Measurements from ENCODE around the gene SAP25.
"Not testable (repeated sequence)": the region's sequence is repeated elsewhere in the genome, so short reads cannot be mapped to it uniquely, and the experiment has no call there.

SAP25 gene

GRCh38 chr7:100544386-100544785 is 29.3 kb downstream of the SAP25 start:
- H3K27me3 Mint-ChIP-seq, result no peaks in the 10 kb centered on the region
- peak overlapping the region; percentile 85 for H3K4me3 Mint-ChIP-seq
- H3K27ac Mint-ChIP-seq, result peak overlapping the region; percentile 99
- H3K36me3 Mint-ChIP-seq, result no peaks in the 10 kb centered on the region
- no peaks in the 10 kb centered on the region for H3K9me3 Mint-ChIP-seq (ENCODE audit: low read depth)
- peaks cover 91% of the 10 kb centered on the region for H3K4me1 Mint-ChIP-seq (ENCODE audit: low read depth)

- H3K9me3 Mint-ChIP-seq (ENCODE audit: low read depth), result no peaks in the 10 kb centered on the region
- H3K4me1 Mint-ChIP-seq (ENCODE audit: low read depth), result peaks cover 88% of the 10 kb centered on the region
- H3K4me3 Mint-ChIP-seq, result peak overlapping the region; percentile 85
- H3K27me3 Mint-ChIP-seq, result no peaks in the 10 kb centered on the region
- peak overlapping the region; percentile 99 for H3K27ac Mint-ChIP-seq
- no peaks in the 10 kb centered on the region for H3K36me3 Mint-ChIP-seq
Observed at GRCh38 chr7:100543586-100543985, 30.1 kb downstream of the SAP25 start.

GRCh38 chr7:100541309-100541708 is 32.4 kb downstream of the SAP25 start:
- H3K9me3 Mint-ChIP-seq (ENCODE audit: low read depth); H3K27me3 Mint-ChIP-seq; H3K36me3 Mint-ChIP-seq: not testable (repeated sequence)
- H3K4me3 Mint-ChIP-seq, result peak overlapping the region; percentile 71
- H3K4me1 Mint-ChIP-seq (ENCODE audit: low read depth), result peaks cover 73% of the 10 kb centered on the region
- H3K27ac Mint-ChIP-seq, result peak overlapping the region; percentile 59

- Mint-ChIP-seq H3K27me3 (no peaks in the 10 kb centered on the region), H3K4me1 (ENCODE audit: low read depth) (peaks cover 62% of the 10 kb centered on the region), H3K9me3 (ENCODE audit: low read depth) (no peaks in the 10 kb centered on the region), H3K27ac (peak overlapping the region; percentile 77), H3K36me3 (no peaks in the 10 kb centered on the region), H3K4me3 (peak overlapping the region; percentile 94)
Observed at GRCh38 chr7:100540073-100540723, 33.5 kb downstream of the SAP25 start.

- Mint-ChIP-seq H3K27ac (peak overlapping the region; percentile 93), H3K36me3 (no peaks in the 10 kb centered on the region), H3K4me3 (peak overlapping the region; percentile 99), H3K4me1 (ENCODE audit: low read depth) (peaks cover 55% of the 10 kb centered on the region), H3K27me3 (no peaks in the 10 kb centered on the region), H3K9me3 (ENCODE audit: low read depth) (no peaks in the 10 kb centered on the region)
Observed at GRCh38 chr7:100539436-100540006, 34.2 kb downstream of the SAP25 start.

GRCh38 chr7:100538654-100539435 is 34.9 kb downstream of the SAP25 start, which contains the start of gene AGFG2:
Gene AGFG2, plus strand, starts transcription at chr7:100539203. Its CDS starts 144 bp downstream, at chr7:100539347.
- H3K9me3 Mint-ChIP-seq (ENCODE audit: low read depth), result no peaks in the 10 kb centered on the region
- peak within 1 kb of the TSS; percentile 93 for H3K27ac Mint-ChIP-seq
- H3K4me3 Mint-ChIP-seq, result peak within 1 kb of the TSS; percentile 99
- H3K27me3 Mint-ChIP-seq, result no peaks in the 10 kb centered on the region
- H3K36me3 Mint-ChIP-seq, result no peaks in the 10 kb centered on the region
- H3K4me1 Mint-ChIP-seq (ENCODE audit: low read depth), result peaks cover 48% of the 10 kb centered on the region

- no peaks in the 10 kb centered on the region for H3K9me3 Mint-ChIP-seq (ENCODE audit: low read depth)
- H3K27ac Mint-ChIP-seq, result peak overlapping the region; percentile 93
- no peaks in the 10 kb centered on the region for H3K36me3 Mint-ChIP-seq
- H3K27me3 Mint-ChIP-seq, result no peaks in the 10 kb centered on the region
- H3K4me1 Mint-ChIP-seq (ENCODE audit: low read depth), result peaks cover 43% of the 10 kb centered on the region
- peak overlapping the region; percentile 99 for H3K4me3 Mint-ChIP-seq
Observed at GRCh38 chr7:100538348-100538653, 35.4 kb downstream of the SAP25 start.

GRCh38 chr7:100536695-100537094 is 37.0 kb downstream of the SAP25 start:
- peak overlapping the region; percentile 46 for H3K27ac Mint-ChIP-seq
- not testable (repeated sequence) for H3K36me3 Mint-ChIP-seq; H3K9me3 Mint-ChIP-seq (ENCODE audit: low read depth); H3K4me3 Mint-ChIP-seq; H3K27me3 Mint-ChIP-seq
- H3K4me1 Mint-ChIP-seq (ENCODE audit: low read depth), result peaks cover 28% of the 10 kb centered on the region

- not testable (repeated sequence) for H3K27ac Mint-ChIP-seq; H3K36me3 Mint-ChIP-seq; H3K4me3 Mint-ChIP-seq; H3K9me3 Mint-ChIP-seq (ENCODE audit: low read depth); H3K27me3 Mint-ChIP-seq
- peaks cover 21% of the 10 kb centered on the region for H3K4me1 Mint-ChIP-seq (ENCODE audit: low read depth)
Observed at GRCh38 chr7:100535982-100536381, 37.7 kb downstream of the SAP25 start.

GRCh38 chr7:100532165-100533022 is 41.3 kb downstream of the SAP25 start:
- Mint-ChIP-seq H3K4me3 (no peak overlapping the region), H3K27me3 (no peaks in the 10 kb centered on the region), H3K4me1 (ENCODE audit: low read depth) (peaks cover under 1% of the 10 kb centered on the region), H3K27ac (no peak overlapping the region), H3K9me3 (ENCODE audit: low read depth) (no peaks in the 10 kb centered on the region), H3K36me3 (no peaks in the 10 kb centered on the region)

GRCh38 chr7:100528108-100528866 is 45.4 kb downstream of the SAP25 start:
- H3K9me3 Mint-ChIP-seq (ENCODE audit: low read depth); H3K36me3 Mint-ChIP-seq; H3K4me1 Mint-ChIP-seq (ENCODE audit: low read depth); H3K27me3 Mint-ChIP-seq; H3K4me3 Mint-ChIP-seq; H3K27ac Mint-ChIP-seq: not testable (repeated sequence)

GRCh38 chr7:100523192-100523591 is 50.5 kb downstream of the SAP25 start:
- H3K36me3 Mint-ChIP-seq; H3K4me3 Mint-ChIP-seq; H3K27me3 Mint-ChIP-seq; H3K27ac Mint-ChIP-seq; H3K9me3 Mint-ChIP-seq (ENCODE audit: low read depth); H3K4me1 Mint-ChIP-seq (ENCODE audit: low read depth): not testable (repeated sequence)
